Naive thymus-derived CD4-positive, alpha-beta T cell (primary cell): ENCODE data around the gene SYTL3. TPM values are rescaled to one million over a fixed set of nuclear protein-coding genes. Genes with fewer than 3 reads are reported as not detected.

Experiments used
- ATAC-seq: fragments of 150-1000 bp; cut with Tn5 transposase; 2 replicates; pipeline ENCODE4 v1.10.0; 2021; ENCODE audit warnings: mild to moderate bottlenecking, moderate library complexity
- CTCF ChIA-PET: fragments of 350-600 bp; sonication (Branson Sonifier 250); formaldehyde crosslinking; loops from one replicate; lab custom pipeline; 2021; ENCODE audit warnings: antibody characterized with exemption; lab: Charles Lee
- POLR2A ChIA-PET: fragments of 350-600 bp; sonication (Branson Sonifier 250); formaldehyde crosslinking; loops from one replicate; lab custom pipeline; 2021; ENCODE audit warnings: antibody characterized with exemption, inconsistent platforms; lab: Charles Lee
- DNase-seq, 9 donors: peaks; one replicate each; pipeline versions ENCODE4 v3.0.0 to v3.0.0-alpha.2; 2020 to 2022; ENCODE audit warnings: mixed read lengths in 1 of 9
- H3K27ac ChIP-seq: one replicate; pipeline ENCODE4 v1.7.0; 2013; ENCODE audit warnings: mild to moderate bottlenecking, low read depth, low read length, moderate library complexity
- H3K27me3 ChIP-seq, 2 donors: one replicate each; pipeline ENCODE4 v1.7.0; 2013; ENCODE audit warnings: low read length in 2 of 2, mild to moderate bottlenecking in 2 of 2, moderate library complexity in 2 of 2; ENCODE audit not compliant: control insufficient read depth in 2 of 2, insufficient read depth in 2 of 2
- H3K36me3 ChIP-seq, 3 experiments: 1 replicate in 2 of 3; 2 replicates in 1 of 3; pipeline ENCODE4 v1.7.0; 2013; ENCODE audit warnings: low read length in 3 of 3, mild to moderate bottlenecking in 3 of 3, moderate library complexity in 1 of 3; ENCODE audit not compliant: insufficient read depth in 3 of 3, control insufficient read depth in 2 of 3
- H3K4me1 ChIP-seq, 2 donors: one replicate each; pipeline ENCODE4 v1.7.0; 2013; ENCODE audit warnings: low read length in 2 of 2, mild to moderate bottlenecking in 2 of 2, moderate library complexity in 1 of 2; ENCODE audit not compliant: control insufficient read depth in 2 of 2, insufficient read depth in 2 of 2
- H3K4me3 ChIP-seq: 2 replicates; pipeline ENCODE4 v1.7.0; 2013; ENCODE audit warnings: mild to moderate bottlenecking, low read length
- H3K9me3 ChIP-seq, 3 experiments: 1 replicate in 2 of 3; 2 replicates in 1 of 3; pipeline ENCODE4 v1.7.0; 2013; ENCODE audit warnings: low read length in 3 of 3; ENCODE audit not compliant: control insufficient read depth in 2 of 3
- H3K27ac Mint-ChIP-seq, 9 donors: one replicate each; pipeline ENCODE4 v1.8.0; 2020 to 2022; ENCODE audit warnings: mixed read lengths in 9 of 9, mild to moderate bottlenecking in 8 of 9, moderate library complexity in 5 of 9, inconsistent platforms in 2 of 9
- H3K27me3 Mint-ChIP-seq, 5 donors: one replicate each; pipeline ENCODE4 v1.8.0; 2021 to 2022; ENCODE audit warnings: mixed read lengths in 5 of 5, mild to moderate bottlenecking in 1 of 5
- H3K36me3 Mint-ChIP-seq, 5 donors: one replicate each; pipeline ENCODE4 v1.8.0; 2020 to 2022; ENCODE audit warnings: mixed read lengths in 5 of 5, mild to moderate bottlenecking in 3 of 5, inconsistent platforms in 1 of 5
- H3K4me1 Mint-ChIP-seq, 7 donors: one replicate each; pipeline ENCODE4 v1.8.0; 2020 to 2022; ENCODE audit warnings: mixed read lengths in 7 of 7, mild to moderate bottlenecking in 3 of 7, inconsistent platforms in 1 of 7
- H3K4me3 Mint-ChIP-seq, 10 donors: one replicate each; pipeline ENCODE4 v1.8.0; 2020 to 2022; ENCODE audit warnings: mild to moderate bottlenecking in 10 of 10, mixed read lengths in 10 of 10, moderate library complexity in 6 of 10, inconsistent platforms in 2 of 10
- H3K9me3 Mint-ChIP-seq, 11 donors: one replicate each; pipeline ENCODE4 v1.8.0; 2020 to 2022; ENCODE audit warnings: mixed read lengths in 11 of 11, mild to moderate bottlenecking in 4 of 11, inconsistent platforms in 1 of 11, moderate library complexity in 1 of 11
- intact Hi-C, 2 donors: fragments of 100-400 bp; cut with micrococcal nuclease; formaldehyde crosslinking; loops; one replicate each; pipeline ENCODE4 v1.15.1; 2023
- polyA plus RNA-seq, 2 donors: library from polyadenylated mRNA; unstranded; fragments of 300-500 nt; fragmentation: Illumina TruSeq; gene quantifications; one replicate each; pipeline ENCODE4 v1.2.3, GENCODE V29; 2021
- total RNA-seq, 6 experiments: library from RNA in 5 of 6; stranded (reverse) in 5 of 6; gene quantifications; 1 replicate in 5 of 6; 2 replicates in 1 of 6; pipeline ENCODE4 v1.2.3 and lab custom pipeline; 2021 to 2026

SYTL3 gene
- total and polyA plus RNA-seq, 7 experiments from 2014 or later, result 13.4 to 67.0 (median 29.5) TPM

GRCh38 chr6:158798311-158798710 lies 148.5 kb downstream of the SYTL3 start:
- Histone ChIP-seq H3K9me3 (no peaks in the 10 kb centered on the region), H3K4me3 (no peak overlapping the region), H3K27ac (no peak overlapping the region), H3K36me3 (peaks cover 0 to 3% (median 0%) of the 10 kb centered on the region in 3 experiments), H3K27me3 (no peaks in the 10 kb centered on the region), H3K4me1 (peaks cover 40 to 89% of the 10 kb centered on the region in 2 donors)
- Mint-ChIP-seq H3K27me3 (no peaks in the 10 kb centered on the region), H3K4me3 (peak overlapping the region in 1 of 10 donors; percentile 16), H3K4me1 (peaks cover 42 to 94% (median 86%) of the 10 kb centered on the region in 7 donors), H3K36me3 (peaks cover 0 to 11% (median 8%) of the 10 kb centered on the region in 5 donors), H3K9me3 (no peaks in the 10 kb centered on the region), H3K27ac (peak overlapping the region in 1 of 9 donors; percentile 16)
- POLR2A ChIA-PET, result interaction anchor here (1.0 to 2.3 kb wide), 2 partner anchors 9 to 13 kb away, joined by 3 to 11 read pairs; no protein-coding TSS in a partner anchor
- CTCF ChIA-PET, result no interaction called here
- intact Hi-C loops, result loop anchor here in 1 of 2 donors (10.0 kb wide), 1 partner anchor 336 kb away; no protein-coding TSS in a partner anchor
- ATAC-seq (no peak), DNase-seq (no peak)

- intact Hi-C loops, result loop anchor here in 1 of 2 donors (10.0 kb wide), 1 partner anchor 336 kb away; no protein-coding TSS in a partner anchor
Observed at GRCh38 chr6:158799051-158799792, 149.4 kb downstream of the SYTL3 start.

GRCh38 chr6:158801655-158802294 lies 151.9 kb downstream of the SYTL3 start:
- DNase-seq (no peak), ATAC-seq (no peak)
- H3K27me3 ChIP-seq, result no peaks in the 10 kb centered on the region
- Mint-ChIP-seq H3K27ac (peak overlapping the region in 6 of 9 donors; percentile 22 to 92 (median 47)), H3K9me3 (peaks cover 0 to 5% (median 0%) of the 10 kb centered on the region in 11 donors), H3K36me3 (peaks cover 7 to 17% (median 10%) of the 10 kb centered on the region in 5 donors), H3K27me3 (no peaks in the 10 kb centered on the region), H3K4me1 (peaks cover 51 to 97% (median 90%) of the 10 kb centered on the region in 7 donors), H3K4me3 (peak overlapping the region in 5 of 10 donors; percentile 5 to 94 (median 34))
- CTCF ChIA-PET, result interaction anchor here (0.6 to 0.7 kb wide), 3 partner anchors 13 to 123 kb away, joined by 3 to 4 read pairs (median 3); no protein-coding TSS in a partner anchor
- intact Hi-C loops, result loop anchor here in 1 of 2 donors (2.0 kb wide), 1 partner anchor 15 kb away; no protein-coding TSS in a partner anchor
- H3K27ac ChIP-seq, result no peak overlapping the region
- H3K36me3 ChIP-seq, result peaks cover 0 to 3% (median 0%) of the 10 kb centered on the region in 3 experiments
- POLR2A ChIA-PET, result interaction anchor here (0.6 to 1.9 kb wide), 9 partner anchors 9 to 197 kb away, joined by 3 to 10 read pairs (median 4); partner anchors contain the start of gene EZR
- H3K9me3 ChIP-seq, result no peaks in the 10 kb centered on the region
- H3K4me3 ChIP-seq, result no peak overlapping the region
- peaks cover 60 to 86% of the 10 kb centered on the region in 2 donors for H3K4me1 ChIP-seq

More at GRCh38 chr6:158799051-158799792, 149.4 kb downstream of the SYTL3 start:
- H3K27ac Mint-ChIP-seq, result peak overlapping the region in 6 of 9 donors; percentile 7 to 72 (median 58)
- Histone ChIP-seq H3K36me3 (peaks cover 0 to 3% (median 0%) of the 10 kb centered on the region in 3 experiments), H3K27me3 (no peaks in the 10 kb centered on the region), H3K4me3 (no peak overlapping the region), H3K9me3 (no peaks in the 10 kb centered on the region), H3K4me1 (peaks cover 46 to 86% of the 10 kb centered on the region in 2 donors), H3K27ac (no peak overlapping the region)
- ATAC-seq (no peak), DNase-seq (no peak)
- H3K9me3 Mint-ChIP-seq, result no peaks in the 10 kb centered on the region
- CTCF ChIA-PET, result no interaction called here
- H3K36me3 Mint-ChIP-seq, result peaks cover 0 to 11% (median 7%) of the 10 kb centered on the region in 5 donors
- POLR2A ChIA-PET, result interaction anchor here (0.7 to 2.3 kb wide), 3 partner anchors 10 to 13 kb away, joined by 3 to 11 read pairs (median 5); no protein-coding TSS in a partner anchor
- peaks cover 46 to 94% (median 87%) of the 10 kb centered on the region in 7 donors for H3K4me1 Mint-ChIP-seq
- no peaks in the 10 kb centered on the region for H3K27me3 Mint-ChIP-seq
- H3K4me3 Mint-ChIP-seq, result peak overlapping the region in 3 of 10 donors; percentile 2 to 46 (median 19)

- ChIA-PET POLR2A (interaction anchor here (0.8 to 1.7 kb wide), 9 partner anchors 8 to 196 kb away, joined by 3 to 15 read pairs (median 4); partner anchors contain the start of gene RSPH3), CTCF (interaction anchor here (1.0 to 1.6 kb wide), 3 partner anchors 10 to 168 kb away, joined by 5 to 10 read pairs (median 5); no protein-coding TSS in a partner anchor)
- Mint-ChIP-seq H3K36me3 (peaks cover 7 to 32% (median 19%) of the 10 kb centered on the region in 5 donors), H3K27ac (peak overlapping the region; percentile 72 to 94 (median 82)), H3K27me3 (no peaks in the 10 kb centered on the region), H3K4me3 (peak overlapping the region; percentile 72 to 94 (median 81)), H3K9me3 (peaks cover 0 to 5% (median 0%) of the 10 kb centered on the region in 11 donors), H3K4me1 (peaks cover 57 to 98% (median 92%) of the 10 kb centered on the region in 7 donors)
- DNase-seq (peak in 7 of 9 donors; percentile 40 to 67 (median 60)), ATAC-seq (peak; percentile 55)
- peaks cover 0 to 9% (median 7%) of the 10 kb centered on the region in 3 experiments for H3K36me3 ChIP-seq
- no peaks in the 10 kb centered on the region for H3K9me3 ChIP-seq
- intact Hi-C loops, result loop anchor here (1.0 to 2.0 kb wide), 3 partner anchors 13 to 15 kb away; partner anchors contain the start of gene EZR (in 1 of the 2)
- peak overlapping the region; percentile 37 for H3K4me3 ChIP-seq
- H3K4me1 ChIP-seq, result peaks cover 76 to 92% of the 10 kb centered on the region in 2 donors
- peak overlapping the region; percentile 77 for H3K27ac ChIP-seq
- no peaks in the 10 kb centered on the region for H3K27me3 ChIP-seq
Observed at GRCh38 chr6:158803733-158804143, 153.9 kb downstream of the SYTL3 start.

GRCh38 chr6:158804207-158804606 lies 154.4 kb downstream of the SYTL3 start:
- CTCF ChIA-PET, result interaction anchor here (1.0 to 1.6 kb wide), 3 partner anchors 10 to 168 kb away, joined by 5 to 10 read pairs (median 5); no protein-coding TSS in a partner anchor
- POLR2A ChIA-PET, result interaction anchor here (0.8 to 1.7 kb wide), 7 partner anchors 8 to 65 kb away, joined by 3 to 15 read pairs (median 4); no protein-coding TSS in a partner anchor
- peak overlapping the region; percentile 77 for H3K27ac ChIP-seq
- intact Hi-C loops, result loop anchor here in 1 of 2 donors (1.0 to 2.0 kb wide), 2 partner anchors 15 kb away; partner anchors contain the start of gene EZR
- H3K36me3 ChIP-seq, result peaks cover 0 to 11% (median 9%) of the 10 kb centered on the region in 3 experiments
- no peaks in the 10 kb centered on the region for H3K27me3 ChIP-seq
- Mint-ChIP-seq H3K4me1 (peaks cover 56 to 98% (median 92%) of the 10 kb centered on the region in 7 donors), H3K4me3 (peak overlapping the region; percentile 72 to 94 (median 81)), H3K36me3 (peaks cover 7 to 36% (median 19%) of the 10 kb centered on the region in 5 donors), H3K27ac (peak overlapping the region; percentile 72 to 94 (median 82)), H3K27me3 (no peaks in the 10 kb centered on the region), H3K9me3 (peaks cover 0 to 5% (median 0%) of the 10 kb centered on the region in 11 donors)
- ATAC-seq (no peak), DNase-seq (no peak)
- no peaks in the 10 kb centered on the region for H3K9me3 ChIP-seq
- H3K4me3 ChIP-seq, result peak overlapping the region; percentile 37
- H3K4me1 ChIP-seq, result peaks cover 78 to 92% of the 10 kb centered on the region in 2 donors
